GM18858 (cell line): ENCODE data around the gene EFHC1.
"Not testable (repeated sequence)": the region's sequence is repeated elsewhere in the genome, so short reads cannot be mapped to it uniquely, and the experiment has no call there.

ENCODE experiments used
- ATAC-seq: cut with Tn5 transposase; IDR thresholded peaks from one replicate; pipeline ENCODE4 v1.9.1; 2021; ENCODE audit not compliant: unreplicated experiment

The EFHC1 gene

DNA sequence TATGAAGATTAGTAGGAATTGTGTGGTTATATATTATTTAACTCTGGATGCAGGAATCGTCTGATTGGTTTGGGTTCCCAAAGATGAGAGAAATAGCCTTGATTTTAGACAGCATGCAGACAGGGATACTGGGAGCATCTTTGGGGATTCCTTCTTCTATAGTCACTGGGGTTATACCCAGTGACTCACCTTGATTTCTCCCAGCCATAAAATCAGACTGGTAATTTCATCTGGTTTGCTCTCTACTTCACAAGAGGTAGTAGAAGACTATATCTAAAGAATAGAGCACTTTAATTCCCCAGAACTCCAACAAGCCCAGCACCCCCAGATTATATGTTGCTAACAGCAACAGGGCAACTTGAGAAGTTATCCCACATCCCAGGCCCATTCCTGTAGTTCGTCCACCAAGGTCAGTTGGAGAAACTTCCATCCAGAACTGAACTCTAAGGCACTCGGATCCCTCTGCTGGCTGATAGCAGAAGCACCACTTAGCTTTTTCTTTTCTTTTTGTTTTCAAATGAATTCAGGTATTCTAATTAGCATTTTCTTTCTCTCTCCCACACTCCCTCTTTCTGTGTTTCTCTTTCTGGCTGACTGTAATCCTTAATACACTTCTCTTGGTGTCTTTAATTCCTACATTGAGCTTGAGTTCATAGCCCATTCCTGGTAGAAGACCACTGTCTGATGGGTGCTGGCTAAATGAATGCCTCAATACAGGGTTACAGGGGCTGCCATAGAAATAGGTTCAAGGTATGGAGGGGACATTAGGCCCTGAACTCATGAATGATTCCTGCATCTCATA lies 20.4 kb upstream of the EFHC1 start:
- ATAC-seq = peak; percentile 42

DNA sequence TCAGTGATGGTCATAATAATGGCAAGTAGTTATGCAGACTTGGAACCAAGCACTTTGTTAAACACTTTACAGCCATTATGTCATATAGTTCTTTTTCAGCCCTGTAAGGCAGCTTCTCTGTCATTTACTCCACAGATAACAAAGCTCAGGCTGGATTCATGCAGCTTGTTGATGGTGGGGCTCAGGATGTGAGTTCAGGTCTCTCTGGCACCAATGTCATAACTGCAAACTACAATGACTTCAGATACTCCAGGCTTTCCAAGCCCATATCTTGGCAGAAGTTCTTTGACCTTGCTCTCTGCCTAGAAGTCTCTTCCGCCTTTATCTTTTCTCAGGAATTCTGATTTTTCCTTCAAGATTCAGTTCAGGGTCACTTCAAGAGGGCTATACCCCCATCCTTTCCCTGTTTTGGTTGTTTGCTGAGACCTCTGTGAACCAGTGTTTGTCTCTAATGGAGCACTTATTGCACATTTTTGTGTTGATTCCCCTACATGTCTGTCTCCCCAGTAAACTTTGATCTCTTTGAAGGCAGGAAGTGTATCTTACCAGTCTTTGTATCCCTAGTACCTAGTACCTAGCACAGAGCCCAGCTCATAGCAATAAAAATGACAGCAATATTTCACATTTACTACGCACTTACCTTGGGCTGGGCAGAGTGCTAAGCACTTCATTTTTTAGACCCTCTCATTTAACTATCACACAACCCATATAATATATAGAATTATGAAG lies 19.7 kb upstream of the EFHC1 start:
- no peak for ATAC-seq

DNA sequence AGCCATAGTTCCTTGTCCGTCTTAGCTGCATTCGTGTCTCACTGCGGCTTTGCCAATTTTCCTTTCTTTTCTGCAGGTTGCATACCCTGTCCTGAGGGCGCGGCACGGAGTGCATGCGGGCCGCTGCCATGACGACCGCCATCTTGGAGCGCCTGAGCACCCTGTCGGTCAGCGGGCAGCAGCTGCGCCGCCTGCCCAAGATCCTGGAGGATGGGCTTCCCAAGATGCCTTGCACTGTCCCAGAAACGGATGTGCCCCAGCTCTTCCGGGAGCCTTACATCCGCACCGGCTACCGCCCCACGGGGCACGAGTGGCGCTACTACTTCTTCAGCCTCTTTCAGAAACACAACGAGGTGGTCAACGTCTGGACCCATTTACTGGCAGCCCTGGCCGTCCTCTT lies 17.1 kb upstream of the EFHC1 start:
- ATAC-seq = no peak

GRCh38 chr6:52403627-52404026 lies 16.5 kb upstream of the EFHC1 start:
- ATAC-seq = no peak

- ATAC-seq = no peak
Observed at GRCh38 chr6:52405243-52405642, 14.9 kb upstream of the EFHC1 start.

GRCh38 chr6:52407467-52407866 lies 12.7 kb upstream of the EFHC1 start:
- ATAC-seq = peak; percentile 73

- ATAC-seq = no peak
Observed at GRCh38 chr6:52409499-52409898, 10.6 kb upstream of the EFHC1 start.

DNA sequence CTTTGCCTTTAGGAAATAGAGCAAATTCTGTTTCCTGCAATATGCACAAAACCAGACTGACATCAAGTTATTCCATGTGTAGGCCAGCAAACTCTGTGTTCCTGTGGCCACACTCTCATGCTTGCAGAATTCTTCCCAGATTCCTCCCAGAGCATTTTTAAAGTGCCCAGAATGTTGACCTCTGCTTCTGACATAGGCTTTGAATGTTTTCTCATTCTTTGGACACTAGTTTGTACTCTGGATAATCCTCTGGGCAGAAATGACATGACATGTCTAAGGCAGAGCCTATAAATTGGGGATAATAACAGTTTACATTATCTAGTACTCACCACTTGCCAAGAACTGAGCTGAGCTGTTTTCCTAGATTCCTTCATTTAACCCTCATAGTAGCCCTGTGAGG lies 9.2 kb upstream of the EFHC1 start:
- ATAC-seq = no peak

DNA sequence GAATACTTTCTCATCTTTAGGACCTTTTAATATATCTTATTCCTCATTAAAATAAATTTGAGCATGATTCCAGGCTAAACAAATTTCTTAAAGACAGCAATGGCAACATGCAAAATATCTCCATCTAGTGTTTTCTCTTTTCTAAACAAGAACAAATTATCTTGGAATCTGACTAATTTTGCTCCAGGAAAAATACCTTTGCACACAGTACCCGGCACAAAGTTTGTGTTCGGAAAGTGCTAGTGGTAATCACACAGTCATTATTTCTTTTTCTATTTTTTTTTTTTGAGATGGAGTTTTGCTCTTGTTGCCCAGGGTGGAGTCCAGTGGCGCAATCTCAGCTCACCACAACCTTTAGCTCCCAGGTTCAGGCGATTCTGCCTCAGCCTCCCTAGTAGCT lies 8.2 kb upstream of the EFHC1 start:
- no peak for ATAC-seq

GRCh38 chr6:52415333-52415732 lies 4.8 kb upstream of the EFHC1 start:
- ATAC-seq = no peak

DNA sequence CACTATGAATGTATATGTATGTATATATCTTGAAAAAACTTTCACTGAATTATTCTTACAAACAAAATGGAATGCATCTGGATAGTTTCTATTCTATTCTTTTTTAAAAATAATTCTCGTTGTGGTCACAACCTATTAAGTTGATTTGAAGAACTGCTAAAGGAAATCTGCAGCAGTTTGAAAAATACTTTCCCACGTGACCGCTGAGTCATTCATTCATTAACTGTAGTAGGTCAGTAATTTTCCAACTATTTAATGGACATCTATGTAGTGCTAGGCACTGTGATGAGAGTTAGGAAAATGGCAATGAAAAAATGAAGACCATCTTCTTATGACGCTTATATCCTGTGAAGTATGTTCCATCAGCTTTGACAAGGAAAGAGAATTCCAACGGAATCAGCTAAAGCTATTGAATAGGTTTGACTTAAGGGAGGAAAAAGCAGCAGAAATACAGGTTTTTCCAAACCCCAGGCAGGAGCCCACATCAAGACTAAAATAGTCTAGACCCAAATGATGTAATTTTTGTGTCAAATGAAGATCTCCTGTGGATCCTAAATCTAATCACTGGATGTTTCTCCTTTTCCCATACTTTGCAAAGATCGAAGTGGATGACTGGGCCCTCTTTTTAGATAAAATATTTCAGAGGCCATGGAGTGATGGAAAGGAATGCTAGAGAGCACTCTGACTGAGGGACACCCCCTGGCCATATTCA lies 4.1 kb upstream of the EFHC1 start:
- ATAC-seq = no peak

GRCh38 chr6:52416629-52417151 lies 3.5 kb upstream of the EFHC1 start:
- ATAC-seq = no peak

DNA sequence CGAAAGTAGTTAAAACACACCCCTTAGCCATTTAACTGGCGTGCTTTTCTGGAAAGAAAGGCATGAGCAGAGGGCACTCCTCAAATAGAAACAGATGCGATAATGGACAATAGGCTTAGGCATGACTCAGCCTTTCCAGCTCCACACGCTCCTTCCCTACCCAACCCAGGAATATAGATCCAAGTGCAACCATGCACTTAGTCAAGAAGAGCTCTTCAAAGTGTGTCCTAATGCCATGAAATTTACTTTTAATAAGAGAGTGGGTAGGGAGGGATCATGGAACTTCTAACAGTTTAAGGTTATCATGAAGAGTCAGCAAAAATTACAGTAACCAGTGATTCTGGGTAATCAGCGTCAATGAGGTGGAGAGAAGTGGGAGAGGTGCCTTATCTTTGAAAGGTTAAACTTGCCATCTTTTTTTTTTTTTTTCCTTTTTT lies 2.4 kb upstream of the EFHC1 start:
- ATAC-seq = no peak

DNA sequence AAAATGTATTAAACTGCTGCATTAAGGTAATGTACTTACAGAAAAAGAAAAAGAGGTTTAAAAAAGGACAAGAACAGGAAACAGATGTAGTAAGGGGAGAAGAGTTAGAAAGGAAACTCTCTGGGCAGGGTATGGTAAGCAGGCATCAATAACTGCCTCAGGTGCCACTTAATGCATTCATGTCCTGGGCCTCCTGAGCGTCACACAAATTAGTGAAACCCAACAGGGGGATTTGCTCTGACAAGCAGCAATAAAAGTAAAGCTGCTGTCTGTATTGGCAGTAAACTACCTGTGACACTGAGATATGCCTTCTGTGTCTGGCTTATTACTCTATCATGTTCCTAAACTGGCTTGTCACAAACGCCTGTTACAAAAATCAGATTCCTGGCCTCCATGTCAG lies 1.5 kb upstream of the EFHC1 start:
- ATAC-seq = no peak

DNA sequence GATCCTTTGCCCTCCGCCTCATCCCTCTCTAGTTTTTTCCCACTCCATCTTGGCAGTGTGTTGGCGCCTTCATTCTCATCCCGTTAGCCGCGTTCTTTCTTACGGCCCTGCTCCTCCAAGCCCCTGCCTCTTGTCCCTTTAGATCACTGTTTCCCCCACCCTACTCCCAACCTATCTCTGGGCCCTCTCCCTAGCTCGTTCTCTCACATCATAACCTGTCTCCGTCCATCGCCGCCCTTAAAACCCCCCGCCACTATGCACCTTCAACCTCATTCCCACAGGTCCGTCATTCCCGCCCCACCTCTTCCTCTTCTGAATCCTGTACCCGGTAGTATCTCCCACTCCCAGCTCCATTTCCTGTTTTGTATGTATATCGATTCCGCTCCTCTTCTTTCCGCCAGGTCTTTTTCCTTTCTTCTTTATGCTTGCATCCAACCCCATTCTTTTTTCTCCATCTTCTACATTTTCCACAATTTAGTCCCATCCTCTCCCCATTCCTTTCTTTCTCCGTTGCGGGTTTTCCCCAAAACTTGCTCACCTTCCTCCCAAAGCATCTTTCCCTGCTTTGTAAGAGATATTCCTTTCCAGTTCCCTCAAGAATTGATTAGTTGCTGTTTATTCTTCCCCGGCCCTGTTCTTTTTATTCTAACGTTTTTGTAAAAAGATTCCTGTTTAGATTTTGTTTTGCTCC lies 671 bp downstream of the EFHC1 start:
- ATAC-seq = no peak

GRCh38 chr6:52422156-52422555 lies 2.0 kb downstream of the EFHC1 start:
- no peak for ATAC-seq

- no peak for ATAC-seq
Observed at GRCh38 chr6:52423448-52423847, 3.3 kb downstream of the EFHC1 start.

- ATAC-seq = no peak
Observed at GRCh38 chr6:52423971-52424381, 3.8 kb downstream of the EFHC1 start.

DNA sequence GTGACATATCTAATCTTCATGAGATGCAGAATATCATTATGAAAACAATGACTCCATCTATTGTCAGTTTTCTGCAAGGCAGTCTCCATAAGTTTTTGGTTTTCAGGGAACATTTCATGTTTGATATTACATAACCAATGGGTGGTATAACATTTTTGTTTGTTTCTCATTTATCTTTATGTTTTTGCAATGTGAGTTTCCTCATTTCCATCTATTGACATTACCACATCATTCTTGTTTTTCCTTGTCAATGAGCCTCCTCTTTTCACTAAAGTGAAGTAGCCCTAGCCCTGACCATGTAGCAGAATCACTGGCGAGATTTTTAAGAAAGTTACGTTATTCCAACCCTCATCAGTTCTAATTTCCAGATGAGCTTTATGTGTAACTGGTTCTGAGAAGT lies 4.4 kb downstream of the EFHC1 start:
- no peak for ATAC-seq

GRCh38 chr6:52426667-52427066 lies 6.5 kb downstream of the EFHC1 start:
- ATAC-seq = peak; percentile 84

DNA sequence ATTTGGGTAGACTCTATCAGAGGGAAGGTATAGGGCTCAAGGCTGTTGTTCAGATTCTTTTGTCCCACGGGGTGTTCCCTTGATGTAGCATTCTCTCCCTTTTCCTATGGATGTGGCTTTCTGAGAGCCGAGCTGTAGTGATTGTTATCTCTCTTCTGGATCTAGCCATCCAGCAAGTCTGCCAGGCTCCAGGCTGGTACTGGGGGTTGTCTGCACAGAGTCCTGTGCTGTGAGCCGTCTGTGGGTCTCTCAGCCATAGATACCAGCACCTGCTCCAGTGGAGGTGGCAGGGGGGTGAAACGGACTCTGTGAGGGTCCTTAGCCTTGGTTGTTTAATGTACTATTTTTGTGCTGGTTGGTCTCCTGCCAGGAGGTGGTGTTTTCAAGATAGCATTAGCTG lies 13.2 kb downstream of the EFHC1 start:
- not testable (repeated sequence) for ATAC-seq
